HepG2 (cell line): ENCODE data around the gene HOXA1. TPM values are rescaled to one million over a fixed set of nuclear protein-coding genes. Genes with fewer than 3 reads are reported as not detected.

ENCODE experiments used
- FOXC1 ChIP-seq: sonication (generic); formaldehyde crosslinking; IDR thresholded peaks from 2 replicates; pipeline ENCODE4 v1.8.0; 2022; ENCODE audit warnings: mild to moderate bottlenecking, missing genetic modification reagents, borderline replicate concordance
- ISL2 ChIP-seq: sonication (generic); formaldehyde crosslinking; IDR thresholded peaks from 2 replicates; pipeline ENCODE4 v1.5.0; 2020; ENCODE audit warnings: missing genetic modification reagents
- PAF1 ChIP-seq: IDR thresholded peaks from 2 replicates; pipeline ENCODE4 v1.6.1; 2016; ENCODE audit warnings: missing genetic modification reagents, missing compliant biosample characterization
- TBX3 ChIP-seq: fragments of 450-650 bp; IDR thresholded peaks from 2 replicates; pipeline ENCODE4 v1.6.1; 2017; ENCODE audit warnings: antibody characterized with exemption, mild to moderate bottlenecking, inconsistent platforms, borderline replicate concordance
- ZBTB38 ChIP-seq: sonication (generic); formaldehyde crosslinking; IDR thresholded peaks from 2 replicates; pipeline ENCODE4 v1.5.1; 2020; ENCODE audit warnings: mild to moderate bottlenecking, missing genetic modification reagents
- ZNF660 ChIP-seq: sonication (generic); formaldehyde crosslinking; IDR thresholded peaks from 2 replicates; pipeline ENCODE4 v1.5.1; 2020; ENCODE audit warnings: mild to moderate bottlenecking, low read depth, missing genetic modification reagents, borderline replicate concordance
- ZNF772 ChIP-seq: sonication (generic); formaldehyde crosslinking; IDR thresholded peaks from 2 replicates; pipeline ENCODE4 v1.5.0; 2020; ENCODE audit warnings: mild to moderate bottlenecking, missing genetic modification reagents
- ZNF780A ChIP-seq: sonication (generic); formaldehyde crosslinking; IDR thresholded peaks from 2 replicates; pipeline ENCODE4 v1.8.0; 2022; ENCODE audit warnings: mild to moderate bottlenecking, missing genetic modification reagents, moderate library complexity
- ZNF891 ChIP-seq: sonication (generic); formaldehyde crosslinking; IDR thresholded peaks from 2 replicates; pipeline ENCODE4 v1.5.0; 2020; ENCODE audit warnings: mild to moderate bottlenecking, missing genetic modification reagents
- polyA plus RNA-seq, 8 experiments: library from polyadenylated mRNA; depleted of rRNA in 3 of 8; stranded (reverse) in 7 of 8; unstranded in 1 of 8; fragments of >200 nt; fragmentation: Illumina TruSeq in 4 of 8; extraction: Trizol in 4 of 8; gene quantifications; 2 replicates each; pipeline versions ENCODE4 v1.2.1 to v1.2.3, GENCODE V29; 2011 to 2016; ENCODE audit warnings: low read depth in 4 of 8, missing spikeins in 1 of 8, mixed read lengths in 1 of 8; ENCODE audit not compliant: insufficient read depth in 1 of 8
- total RNA-seq, 5 experiments: library from RNA; depleted of rRNA; stranded (reverse); fragments of >200 nt; fragmentation: Illumina TruSeq; extraction: Trizol; gene quantifications; 2 replicates each; pipeline ENCODE4 v1.2.3, GENCODE V29; 2016; ENCODE audit warnings: low read depth in 1 of 5
- TF ChIP-seq, protein P1 (sequence below): fragments of 450-650 bp; IDR thresholded peaks from 2 replicates; pipeline ENCODE4 v1.6.1; 2017
- TF ChIP-seq, protein P2 (sequence below): sonication (generic); formaldehyde crosslinking; IDR thresholded peaks from 2 replicates; pipeline ENCODE4 v1.4.0; 2020; ENCODE audit warnings: missing genetic modification reagents
- TF ChIP-seq, protein P3 (sequence below): sonication (generic); formaldehyde crosslinking; IDR thresholded peaks from 2 replicates; pipeline ENCODE4 v1.9.0; 2021; ENCODE audit warnings: mild to moderate bottlenecking, missing genetic modification reagents
- TF ChIP-seq, protein P4 (sequence below): sonication (generic); formaldehyde crosslinking; IDR thresholded peaks from 2 replicates; pipeline ENCODE4 v1.5.1; 2020; ENCODE audit warnings: mild to moderate bottlenecking, missing genetic modification reagents, moderate library complexity

The HOXA1 gene
- total and polyA plus RNA-seq, 2 of the 13 experiments (the other 11 are each of a cell fraction or from before 2014, with no cell fraction given), result 0.18 to 0.20 TPM

DNA sequence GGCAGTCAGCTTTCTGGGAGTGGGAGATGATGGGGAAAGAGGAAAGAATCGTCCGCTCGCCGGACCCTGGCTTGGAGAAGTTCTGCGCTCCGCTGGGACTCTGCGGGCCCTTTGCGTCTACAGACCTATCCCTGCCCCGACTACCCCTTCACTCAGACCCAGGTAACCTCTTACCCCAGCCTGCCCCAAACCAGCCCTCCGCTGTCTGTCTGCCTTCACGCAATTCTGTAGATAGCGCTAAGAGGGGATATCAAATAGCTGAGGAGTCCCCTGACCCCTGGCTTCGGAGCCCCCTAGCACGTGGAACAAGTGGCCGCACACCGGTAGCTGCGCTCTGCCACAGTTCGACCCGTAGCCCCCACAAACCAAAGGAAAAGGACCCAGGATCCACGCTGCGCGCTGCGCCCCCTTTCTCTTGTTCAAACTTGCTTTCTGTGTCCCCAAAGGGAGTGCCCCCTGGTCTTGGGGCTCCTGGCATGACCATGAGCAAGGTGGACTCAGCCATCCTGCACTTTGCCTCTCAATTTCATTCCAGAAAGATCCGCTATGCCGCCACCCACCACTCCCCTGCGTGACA is 27.8 kb upstream of the HOXA1 start (continued):
- TF ChIP-seq ZNF772 (CRISPR knock-in tag), result no peak
- TF ChIP-seq, protein P1, sequence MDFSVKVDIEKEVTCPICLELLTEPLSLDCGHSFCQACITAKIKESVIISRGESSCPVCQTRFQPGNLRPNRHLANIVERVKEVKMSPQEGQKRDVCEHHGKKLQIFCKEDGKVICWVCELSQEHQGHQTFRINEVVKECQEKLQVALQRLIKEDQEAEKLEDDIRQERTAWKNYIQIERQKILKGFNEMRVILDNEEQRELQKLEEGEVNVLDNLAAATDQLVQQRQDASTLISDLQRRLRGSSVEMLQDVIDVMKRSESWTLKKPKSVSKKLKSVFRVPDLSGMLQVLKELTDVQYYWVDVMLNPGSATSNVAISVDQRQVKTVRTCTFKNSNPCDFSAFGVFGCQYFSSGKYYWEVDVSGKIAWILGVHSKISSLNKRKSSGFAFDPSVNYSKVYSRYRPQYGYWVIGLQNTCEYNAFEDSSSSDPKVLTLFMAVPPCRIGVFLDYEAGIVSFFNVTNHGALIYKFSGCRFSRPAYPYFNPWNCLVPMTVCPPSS, result no peak
- TF ChIP-seq ZNF891 (CRISPR knock-in tag), result 0 out of 2 replicates have a peak, but pooled peaks have one; percentile 24
- no peak for TF ChIP-seq ZNF660 (CRISPR knock-in tag)
- 0 out of 2 replicates have a peak, but pooled peaks have one; percentile 8 for TF ChIP-seq FOXC1 (CRISPR knock-in tag)
- TF ChIP-seq ZBTB38 (CRISPR knock-in tag), result peak; percentile 67; the same call in 1 of the 2 replicates
- TF ChIP-seq PAF1 (CRISPR knock-in tag), result no peak
- no peak for TF ChIP-seq ZNF780A (CRISPR knock-in tag)
- TF ChIP-seq, protein P2, sequence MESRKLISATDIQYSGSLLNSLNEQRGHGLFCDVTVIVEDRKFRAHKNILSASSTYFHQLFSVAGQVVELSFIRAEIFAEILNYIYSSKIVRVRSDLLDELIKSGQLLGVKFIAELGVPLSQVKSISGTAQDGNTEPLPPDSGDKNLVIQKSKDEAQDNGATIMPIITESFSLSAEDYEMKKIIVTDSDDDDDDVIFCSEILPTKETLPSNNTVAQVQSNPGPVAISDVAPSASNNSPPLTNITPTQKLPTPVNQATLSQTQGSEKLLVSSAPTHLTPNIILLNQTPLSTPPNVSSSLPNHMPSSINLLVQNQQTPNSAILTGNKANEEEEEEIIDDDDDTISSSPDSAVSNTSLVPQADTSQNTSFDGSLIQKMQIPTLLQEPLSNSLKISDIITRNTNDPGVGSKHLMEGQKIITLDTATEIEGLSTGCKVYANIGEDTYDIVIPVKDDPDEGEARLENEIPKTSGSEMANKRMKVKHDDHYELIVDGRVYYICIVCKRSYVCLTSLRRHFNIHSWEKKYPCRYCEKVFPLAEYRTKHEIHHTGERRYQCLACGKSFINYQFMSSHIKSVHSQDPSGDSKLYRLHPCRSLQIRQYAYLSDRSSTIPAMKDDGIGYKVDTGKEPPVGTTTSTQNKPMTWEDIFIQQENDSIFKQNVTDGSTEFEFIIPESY (CRISPR knock-in tag), result peak; percentile 57; the same call in 1 of the 2 replicates
- TF ChIP-seq TBX3, result no peak
- TF ChIP-seq, protein P3, sequence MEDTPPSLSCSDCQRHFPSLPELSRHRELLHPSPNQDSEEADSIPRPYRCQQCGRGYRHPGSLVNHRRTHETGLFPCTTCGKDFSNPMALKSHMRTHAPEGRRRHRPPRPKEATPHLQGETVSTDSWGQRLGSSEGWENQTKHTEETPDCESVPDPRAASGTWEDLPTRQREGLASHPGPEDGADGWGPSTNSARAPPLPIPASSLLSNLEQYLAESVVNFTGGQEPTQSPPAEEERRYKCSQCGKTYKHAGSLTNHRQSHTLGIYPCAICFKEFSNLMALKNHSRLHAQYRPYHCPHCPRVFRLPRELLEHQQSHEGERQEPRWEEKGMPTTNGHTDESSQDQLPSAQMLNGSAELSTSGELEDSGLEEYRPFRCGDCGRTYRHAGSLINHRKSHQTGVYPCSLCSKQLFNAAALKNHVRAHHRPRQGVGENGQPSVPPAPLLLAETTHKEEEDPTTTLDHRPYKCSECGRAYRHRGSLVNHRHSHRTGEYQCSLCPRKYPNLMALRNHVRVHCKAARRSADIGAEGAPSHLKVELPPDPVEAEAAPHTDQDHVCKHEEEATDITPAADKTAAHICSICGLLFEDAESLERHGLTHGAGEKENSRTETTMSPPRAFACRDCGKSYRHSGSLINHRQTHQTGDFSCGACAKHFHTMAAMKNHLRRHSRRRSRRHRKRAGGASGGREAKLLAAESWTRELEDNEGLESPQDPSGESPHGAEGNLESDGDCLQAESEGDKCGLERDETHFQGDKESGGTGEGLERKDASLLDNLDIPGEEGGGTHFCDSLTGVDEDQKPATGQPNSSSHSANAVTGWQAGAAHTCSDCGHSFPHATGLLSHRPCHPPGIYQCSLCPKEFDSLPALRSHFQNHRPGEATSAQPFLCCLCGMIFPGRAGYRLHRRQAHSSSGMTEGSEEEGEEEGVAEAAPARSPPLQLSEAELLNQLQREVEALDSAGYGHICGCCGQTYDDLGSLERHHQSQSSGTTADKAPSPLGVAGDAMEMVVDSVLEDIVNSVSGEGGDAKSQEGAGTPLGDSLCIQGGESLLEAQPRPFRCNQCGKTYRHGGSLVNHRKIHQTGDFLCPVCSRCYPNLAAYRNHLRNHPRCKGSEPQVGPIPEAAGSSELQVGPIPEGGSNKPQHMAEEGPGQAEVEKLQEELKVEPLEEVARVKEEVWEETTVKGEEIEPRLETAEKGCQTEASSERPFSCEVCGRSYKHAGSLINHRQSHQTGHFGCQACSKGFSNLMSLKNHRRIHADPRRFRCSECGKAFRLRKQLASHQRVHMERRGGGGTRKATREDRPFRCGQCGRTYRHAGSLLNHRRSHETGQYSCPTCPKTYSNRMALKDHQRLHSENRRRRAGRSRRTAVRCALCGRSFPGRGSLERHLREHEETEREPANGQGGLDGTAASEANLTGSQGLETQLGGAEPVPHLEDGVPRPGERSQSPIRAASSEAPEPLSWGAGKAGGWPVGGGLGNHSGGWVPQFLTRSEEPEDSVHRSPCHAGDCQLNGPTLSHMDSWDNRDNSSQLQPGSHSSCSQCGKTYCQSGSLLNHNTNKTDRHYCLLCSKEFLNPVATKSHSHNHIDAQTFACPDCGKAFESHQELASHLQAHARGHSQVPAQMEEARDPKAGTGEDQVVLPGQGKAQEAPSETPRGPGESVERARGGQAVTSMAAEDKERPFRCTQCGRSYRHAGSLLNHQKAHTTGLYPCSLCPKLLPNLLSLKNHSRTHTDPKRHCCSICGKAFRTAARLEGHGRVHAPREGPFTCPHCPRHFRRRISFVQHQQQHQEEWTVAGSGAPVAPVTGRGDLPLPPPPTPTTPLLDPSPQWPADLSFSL (CRISPR knock-in tag), result no peak
- TF ChIP-seq, protein P4, sequence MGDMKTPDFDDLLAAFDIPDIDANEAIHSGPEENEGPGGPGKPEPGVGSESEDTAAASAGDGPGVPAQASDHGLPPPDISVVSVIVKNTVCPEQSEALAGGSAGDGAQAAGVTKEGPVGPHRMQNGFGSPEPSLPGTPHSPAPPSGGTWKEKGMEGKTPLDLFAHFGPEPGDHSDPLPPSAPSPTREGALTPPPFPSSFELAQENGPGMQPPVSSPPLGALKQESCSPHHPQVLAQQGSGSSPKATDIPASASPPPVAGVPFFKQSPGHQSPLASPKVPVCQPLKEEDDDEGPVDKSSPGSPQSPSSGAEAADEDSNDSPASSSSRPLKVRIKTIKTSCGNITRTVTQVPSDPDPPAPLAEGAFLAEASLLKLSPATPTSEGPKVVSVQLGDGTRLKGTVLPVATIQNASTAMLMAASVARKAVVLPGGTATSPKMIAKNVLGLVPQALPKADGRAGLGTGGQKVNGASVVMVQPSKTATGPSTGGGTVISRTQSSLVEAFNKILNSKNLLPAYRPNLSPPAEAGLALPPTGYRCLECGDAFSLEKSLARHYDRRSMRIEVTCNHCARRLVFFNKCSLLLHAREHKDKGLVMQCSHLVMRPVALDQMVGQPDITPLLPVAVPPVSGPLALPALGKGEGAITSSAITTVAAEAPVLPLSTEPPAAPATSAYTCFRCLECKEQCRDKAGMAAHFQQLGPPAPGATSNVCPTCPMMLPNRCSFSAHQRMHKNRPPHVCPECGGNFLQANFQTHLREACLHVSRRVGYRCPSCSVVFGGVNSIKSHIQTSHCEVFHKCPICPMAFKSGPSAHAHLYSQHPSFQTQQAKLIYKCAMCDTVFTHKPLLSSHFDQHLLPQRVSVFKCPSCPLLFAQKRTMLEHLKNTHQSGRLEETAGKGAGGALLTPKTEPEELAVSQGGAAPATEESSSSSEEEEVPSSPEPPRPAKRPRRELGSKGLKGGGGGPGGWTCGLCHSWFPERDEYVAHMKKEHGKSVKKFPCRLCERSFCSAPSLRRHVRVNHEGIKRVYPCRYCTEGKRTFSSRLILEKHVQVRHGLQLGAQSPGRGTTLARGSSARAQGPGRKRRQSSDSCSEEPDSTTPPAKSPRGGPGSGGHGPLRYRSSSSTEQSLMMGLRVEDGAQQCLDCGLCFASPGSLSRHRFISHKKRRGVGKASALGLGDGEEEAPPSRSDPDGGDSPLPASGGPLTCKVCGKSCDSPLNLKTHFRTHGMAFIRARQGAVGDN (CRISPR knock-in tag), result peak; percentile 26; the same call in 1 of the 2 replicates
- no peak for TF ChIP-seq ISL2
